ENCODE measurements around the gene PTK6.

PTK6 gene

GRCh38 chr20:63478346-63479302 lies 58.6 kb downstream of the PTK6 start:
- no peak overlapping the region for H3K9ac ChIP-seq (ENCODE audit: low read length in 2 of 2)

More at GRCh38 chr20:63478346-63479302, 58.6 kb downstream of the PTK6 start:
- Histone ChIP-seq H3K36me3 (ENCODE audit: control insufficient read depth in 2 of 2, insufficient read depth in 2 of 2, low read length in 2 of 2) (no peaks in the 10 kb centered on the region), H3K4me1 (ENCODE audit: control insufficient read depth, insufficient read depth, low read length) (no peaks in the 10 kb centered on the region), H3K4me3 (ENCODE audit: low read length in 2 of 2) (no peak overlapping the region), H3K27me3 (ENCODE audit: control insufficient read depth in 1 of 2, insufficient read depth in 2 of 2, low read length in 2 of 2) (peaks cover 58% of the 10 kb centered on the region in 2 donors), H3K27ac (ENCODE audit: low read length) (no peak overlapping the region), H3K9me3 (ENCODE audit: control insufficient read depth in 2 of 2, low read length in 2 of 2) (no peaks in the 10 kb centered on the region)
